ENCODE measurements around the gene NALCN.

The NALCN gene

GRCh38 chr13:101190337-101190736 is 226.0 kb downstream of the NALCN start:
- DNase-seq, result no peak

- DNase-seq, result no peak
Measured at GRCh38 chr13:101185606-101186005, 230.7 kb downstream of the NALCN start.

- no peak for DNase-seq
Measured at GRCh38 chr13:101181076-101181685, 235.1 kb downstream of the NALCN start.

- no peak for DNase-seq
Measured at GRCh38 chr13:101179021-101179420, 237.3 kb downstream of the NALCN start.

- no peak for DNase-seq
Measured at GRCh38 chr13:101178406-101178805, 237.9 kb downstream of the NALCN start.

- no peak for DNase-seq
Measured at GRCh38 chr13:101170306-101170705, 246.0 kb downstream of the NALCN start.

- DNase-seq, result no peak
Measured at GRCh38 chr13:101157261-101157660, 259.0 kb downstream of the NALCN start.

GRCh38 chr13:101155920-101156319 is 260.4 kb downstream of the NALCN start:
- DNase-seq, result no peak

GRCh38 chr13:101152184-101152583 is 264.1 kb downstream of the NALCN start:
- DNase-seq, result no peak

- no peak for DNase-seq
Measured at GRCh38 chr13:101150998-101151397, 265.3 kb downstream of the NALCN start.

- DNase-seq, result no peak
Measured at GRCh38 chr13:101149735-101150384, 266.4 kb downstream of the NALCN start.

- DNase-seq, result no peak
Measured at GRCh38 chr13:101146101-101146898, 270.0 kb downstream of the NALCN start.

- DNase-seq, result peak in 1 of 2 experiments; percentile 26
Measured at GRCh38 chr13:101144808-101145419, 271.4 kb downstream of the NALCN start.

- DNase-seq, result peak; percentile 15 to 67
Measured at GRCh38 chr13:101140936-101141335, 275.4 kb downstream of the NALCN start.

GRCh38 chr13:101140087-101140770 is 276.1 kb downstream of the NALCN start:
- peak in 1 of 2 experiments; percentile 30 for DNase-seq

- DNase-seq, result no peak
Measured at GRCh38 chr13:101139081-101139480, 277.2 kb downstream of the NALCN start.

- no peak for DNase-seq
Measured at GRCh38 chr13:101127741-101128353, 288.5 kb downstream of the NALCN start.

GRCh38 chr13:101123028-101123427 is 293.3 kb downstream of the NALCN start:
- DNase-seq, result no peak

- DNase-seq, result no peak
Measured at GRCh38 chr13:101121608-101122007, 294.7 kb downstream of the NALCN start.

GRCh38 chr13:101120007-101120406 is 296.3 kb downstream of the NALCN start:
- no peak for DNase-seq

GRCh38 chr13:101116826-101117225 is 299.5 kb downstream of the NALCN start:
- no peak for DNase-seq

GRCh38 chr13:101116341-101116740 is 300.0 kb downstream of the NALCN start:
- DNase-seq, result no peak
